Measurements from ENCODE around the gene BCOR. TPM values are rescaled to one million over a fixed set of nuclear protein-coding genes. Genes with fewer than 3 reads are reported as not detected.

BCOR gene
- total RNA-seq (2021) (58.8 and 59.0 TPM in 2 replicates), Bru-seq, nascent RNA (percentile 69 among the genes with signal in this experiment), BruChase-seq, experiment 1, labeled RNA remaining after a 2-hour chase (percentile 72 among the genes with signal in this experiment), BruChase-seq, experiment 2, labeled RNA remaining after a 6-hour chase (percentile 65 among the genes with signal in this experiment)
- long read RNA-seq, full-length matches to known transcripts: 1 of 55 reads
- long read RNA-seq, partial matches to known transcripts: 33 of 55 reads
- long read RNA-seq, other reads (novel, unspliced or antisense): 21 of 55 reads

DNA sequence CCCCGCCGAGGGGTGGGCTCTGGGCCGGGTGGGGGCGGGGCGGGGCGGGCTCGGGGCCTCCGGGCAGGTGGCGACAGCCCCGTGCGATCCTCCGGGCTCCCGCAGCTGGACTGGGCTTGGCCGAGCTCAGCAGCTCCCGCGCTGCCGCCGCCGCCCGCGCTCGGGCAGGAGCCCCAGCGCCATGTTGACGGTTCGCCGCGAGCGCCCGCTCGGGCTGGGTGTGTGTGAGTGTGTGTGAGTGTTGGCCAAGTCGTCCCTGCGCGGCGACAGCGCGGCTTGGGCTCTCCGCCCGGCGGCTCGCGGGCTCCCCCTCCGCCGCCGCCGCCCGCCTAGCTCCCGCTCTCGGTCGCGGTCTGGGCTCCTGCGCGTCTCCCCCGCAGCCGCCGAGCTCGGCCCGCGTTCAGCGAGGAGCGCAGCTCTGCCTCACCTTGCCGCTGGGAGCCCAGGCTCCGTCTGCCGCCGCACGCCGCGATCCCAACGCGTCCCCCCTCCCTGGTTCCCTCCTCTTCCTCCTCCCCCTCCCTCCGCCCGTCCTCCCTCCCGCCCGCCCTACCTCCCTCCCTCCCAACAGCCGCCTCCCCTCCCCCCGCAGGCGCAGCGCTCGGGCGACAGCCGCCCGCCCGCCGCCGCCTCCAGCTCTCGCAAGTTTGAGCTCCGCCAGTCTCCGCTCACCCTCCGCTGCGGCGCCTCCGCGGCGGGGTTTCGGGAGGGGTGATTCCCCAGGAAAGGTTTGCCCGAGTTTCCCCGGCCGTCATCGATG lies at the start of gene BCOR:
TSS of gene BCOR (minus strand) at position 455 of the 760 bp plus-strand sequence. CDS start 20,029 bp downstream, outside the sequence.
- peak within 1 kb of the TSS; percentile 69 for H3K27ac ChIP-seq (ENCODE audit: low read depth, low read length, poor library complexity, severe bottlenecking)
- H3K4me1 ChIP-seq (ENCODE audit: insufficient read depth, low read length, poor library complexity, severe bottlenecking): peaks cover 31% of the 10 kb centered on the region
- BruUV-seq (replicated peaks): no TSS peak
- H3K9me3 ChIP-seq (ENCODE audit: low read depth, low read length, poor library complexity, severe bottlenecking): no peaks in the 10 kb centered on the region
- H3K4me3 ChIP-seq (ENCODE audit: low read depth, low read length, poor library complexity, severe bottlenecking): peak within 1 kb of the TSS; percentile 64
- ChIA-PET POLR2A (ENCODE audit: low non-redundant PET) (no interaction called here), CTCF (interaction anchor here (0.5 to 0.7 kb wide), 2 partner anchors 87 to 408 kb away, joined by 3 to 8 read pairs; no protein-coding TSS in a partner anchor)
- intact Hi-C loops (cut with micrococcal nuclease; ENCODE audit: unreplicated experiment): loop anchor here (5.0 kb wide), 1 partner anchor 280 kb away; no protein-coding TSS in a partner anchor
- no peak for TF ChIP-seq EZH2 (IDR thresholded peaks at IDR 0.05; ENCODE audit: borderline replicate concordance, low read depth, low read length, poor library complexity, severe bottlenecking)
- TF ChIP-seq, protein P1, sequence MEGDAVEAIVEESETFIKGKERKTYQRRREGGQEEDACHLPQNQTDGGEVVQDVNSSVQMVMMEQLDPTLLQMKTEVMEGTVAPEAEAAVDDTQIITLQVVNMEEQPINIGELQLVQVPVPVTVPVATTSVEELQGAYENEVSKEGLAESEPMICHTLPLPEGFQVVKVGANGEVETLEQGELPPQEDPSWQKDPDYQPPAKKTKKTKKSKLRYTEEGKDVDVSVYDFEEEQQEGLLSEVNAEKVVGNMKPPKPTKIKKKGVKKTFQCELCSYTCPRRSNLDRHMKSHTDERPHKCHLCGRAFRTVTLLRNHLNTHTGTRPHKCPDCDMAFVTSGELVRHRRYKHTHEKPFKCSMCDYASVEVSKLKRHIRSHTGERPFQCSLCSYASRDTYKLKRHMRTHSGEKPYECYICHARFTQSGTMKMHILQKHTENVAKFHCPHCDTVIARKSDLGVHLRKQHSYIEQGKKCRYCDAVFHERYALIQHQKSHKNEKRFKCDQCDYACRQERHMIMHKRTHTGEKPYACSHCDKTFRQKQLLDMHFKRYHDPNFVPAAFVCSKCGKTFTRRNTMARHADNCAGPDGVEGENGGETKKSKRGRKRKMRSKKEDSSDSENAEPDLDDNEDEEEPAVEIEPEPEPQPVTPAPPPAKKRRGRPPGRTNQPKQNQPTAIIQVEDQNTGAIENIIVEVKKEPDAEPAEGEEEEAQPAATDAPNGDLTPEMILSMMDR (conservative IDR thresholded peaks at IDR 0.05; ENCODE audit: low read depth, low read length): no peak
- H3K36me3 ChIP-seq (ENCODE audit: insufficient read depth, low read length, poor library complexity, severe bottlenecking): no peaks in the 10 kb centered on the region
- DNase-seq (ENCODE audit: low spot score): peak; percentile 81
- no peaks in the 10 kb centered on the region for H3K27me3 ChIP-seq (replicated peaks; ENCODE audit: insufficient read depth, low read depth, low read length, poor library complexity)

DNA sequence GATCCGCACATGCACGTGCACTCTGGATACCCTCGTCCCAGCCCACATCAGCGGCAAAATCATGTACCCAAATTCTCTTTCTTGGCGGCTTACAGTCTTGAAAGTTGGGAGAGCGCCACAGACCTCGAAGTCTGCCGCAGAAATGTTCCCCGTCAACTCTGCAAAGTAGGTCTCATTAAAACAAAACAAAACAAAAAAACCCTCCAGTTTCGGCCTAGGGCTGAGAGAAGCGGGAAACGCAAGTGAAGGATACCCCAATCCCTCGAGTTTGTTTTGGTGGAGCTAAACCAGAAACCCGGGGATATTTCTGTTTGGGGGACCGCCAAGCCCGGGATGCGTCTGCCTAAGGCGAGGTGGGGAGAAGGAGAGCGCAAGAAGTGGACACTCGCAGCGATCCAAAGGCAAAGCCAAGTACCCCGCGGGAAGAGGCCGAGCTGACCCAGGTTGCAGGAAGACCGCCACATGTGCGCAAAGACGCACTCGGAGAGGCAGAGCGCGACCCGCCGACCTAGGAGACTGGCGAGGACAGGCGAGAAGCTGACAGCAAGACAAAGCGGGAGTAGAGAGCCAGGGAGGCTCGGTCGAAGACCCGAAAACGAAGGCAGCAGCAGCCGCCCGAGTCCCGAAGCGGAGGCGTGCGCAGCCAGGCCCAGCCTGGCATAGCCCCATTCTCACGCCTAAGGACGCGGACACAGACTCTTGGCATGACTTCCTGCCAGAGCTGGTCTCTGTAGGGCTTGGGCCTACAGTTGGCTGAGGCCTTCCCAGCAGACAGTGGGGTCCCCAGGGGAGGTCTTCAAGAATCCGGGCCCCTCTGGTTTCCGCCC lies 49.6 kb upstream of the BCOR start:
- POLR2A ChIA-PET (ENCODE audit: low non-redundant PET): no interaction called here
- no peaks in the 10 kb centered on the region for H3K27me3 ChIP-seq (replicated peaks; ENCODE audit: insufficient read depth, low read depth, low read length, poor library complexity)

More for the DNA sequence above, 49.6 kb upstream of the BCOR start:
- no peaks in the 10 kb centered on the region for H3K9me3 ChIP-seq (ENCODE audit: low read depth, low read length, poor library complexity, severe bottlenecking)
- DNase-seq (ENCODE audit: low spot score): no peak
- no peaks in the 10 kb centered on the region for H3K36me3 ChIP-seq (ENCODE audit: insufficient read depth, low read length, poor library complexity, severe bottlenecking)
- CTCF ChIA-PET: no interaction called here
- no TSS peak for BruUV-seq (replicated peaks)
- no peak for TF ChIP-seq EZH2 (IDR thresholded peaks at IDR 0.05; ENCODE audit: borderline replicate concordance, low read depth, low read length, poor library complexity, severe bottlenecking)
- TF ChIP-seq, protein P1 (conservative IDR thresholded peaks at IDR 0.05; ENCODE audit: low read depth, low read length): no peak
- no peak overlapping the region for H3K4me3 ChIP-seq (ENCODE audit: low read depth, low read length, poor library complexity, severe bottlenecking)
- H3K4me1 ChIP-seq (ENCODE audit: insufficient read depth, low read length, poor library complexity, severe bottlenecking): peaks cover 61% of the 10 kb centered on the region
- peak overlapping the region; percentile 91 for H3K27ac ChIP-seq (ENCODE audit: low read depth, low read length, poor library complexity, severe bottlenecking)
- intact Hi-C loops (cut with micrococcal nuclease; ENCODE audit: unreplicated experiment): no loop called here
